Putamen (tissue), 1 donor: ENCODE measurements around the gene VPS50.

ENCODE experiments used
- DNase-seq: peaks from one replicate; pipeline ENCODE4 v3.0.0-alpha.2; 2016; ENCODE audit warnings: low spot score

Gene VPS50

GRCh38 chr7:93231799-93232672, at the start of gene VPS50:
Gene VPS50 (plus strand): TSS chr7:93232366. CDS start chr7:93232468, 102 bp downstream.
- peak; percentile 98 for DNase-seq

DNA sequence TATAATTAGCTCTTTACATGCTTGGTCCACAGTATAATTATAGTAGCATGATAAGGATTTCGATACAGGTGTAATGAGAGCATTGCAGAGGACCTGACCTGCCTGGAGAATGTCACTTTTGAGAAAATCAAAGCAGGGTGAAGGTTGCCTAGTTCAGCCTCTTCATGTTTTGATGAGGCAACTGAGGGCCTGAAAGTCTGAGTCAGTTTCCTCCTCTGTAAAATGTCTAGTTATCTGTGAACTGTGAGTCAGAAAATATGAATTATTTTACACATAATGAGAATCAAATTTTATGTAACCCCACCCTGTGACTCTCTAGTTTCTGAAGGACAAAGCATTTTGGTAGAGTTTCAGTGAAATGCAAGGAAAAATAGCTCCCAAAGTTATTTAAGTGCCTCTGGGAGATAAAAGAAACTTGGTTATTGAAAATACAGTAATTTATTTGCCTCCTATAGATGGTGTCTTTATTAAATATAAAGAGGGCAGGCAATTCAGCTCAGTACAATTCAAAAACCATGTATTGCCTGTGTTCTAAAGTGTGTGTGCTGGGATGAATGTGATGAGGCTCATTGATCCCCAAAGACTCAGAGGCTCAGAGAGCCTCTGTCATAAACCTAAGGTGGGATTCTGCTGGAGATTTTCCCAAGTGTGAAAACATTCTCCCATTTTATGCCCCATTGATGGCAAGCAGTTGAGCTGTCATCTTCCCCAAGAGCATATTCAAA, 46.7 kb upstream of the VPS50 start:
- DNase-seq = peak; percentile 58

- DNase-seq = no peak
These were observed 43.1 kb upstream of the VPS50 start for GRCh38 chr7:93188870-93189634.

- no peak for DNase-seq
These were observed 37.8 kb upstream of the VPS50 start for GRCh38 chr7:93194386-93194785.

DNA sequence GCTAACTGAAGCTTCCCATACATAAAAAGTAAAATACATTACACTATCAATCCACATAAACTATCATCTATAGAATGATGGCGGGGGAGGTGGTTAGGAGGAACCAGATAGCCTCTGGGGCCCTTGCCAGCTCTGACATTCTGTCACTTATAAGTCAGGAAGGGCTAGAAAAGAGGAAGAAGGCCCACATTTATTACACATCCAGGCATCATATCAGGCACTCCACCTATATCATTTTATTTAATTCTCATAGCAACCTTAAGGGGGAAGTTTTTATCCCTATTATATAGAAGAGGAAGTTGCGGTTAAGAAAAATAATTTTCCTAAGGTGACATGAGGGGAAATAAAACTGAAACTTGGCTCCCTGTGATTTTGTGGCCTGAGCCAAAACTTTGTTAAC, 35.8 kb upstream of the VPS50 start:
- no peak for DNase-seq

DNA sequence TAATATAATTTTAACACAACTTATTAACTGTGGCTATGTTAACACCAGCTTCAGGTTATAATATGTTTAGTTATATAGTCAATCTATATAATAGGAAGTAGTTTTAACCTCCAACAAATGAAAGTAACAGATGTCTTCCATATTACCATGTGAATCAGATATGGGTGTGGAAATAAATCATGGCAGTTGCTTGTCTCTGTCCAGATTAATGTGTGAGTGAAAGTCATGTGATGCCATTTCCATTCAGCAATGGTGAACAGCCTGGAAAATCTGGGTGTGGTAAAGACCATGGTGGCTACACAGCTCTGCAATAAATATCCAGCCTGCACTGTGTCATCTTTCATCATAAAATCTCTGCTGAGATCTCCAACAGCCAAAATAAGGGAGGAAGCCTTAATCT, 33.7 kb upstream of the VPS50 start:
- no peak for DNase-seq

- no peak for DNase-seq
These were observed 29.4 kb upstream of the VPS50 start for GRCh38 chr7:93202594-93203250.

- DNase-seq = no peak
These were observed 28.7 kb upstream of the VPS50 start for GRCh38 chr7:93203496-93203895.

- DNase-seq = no peak
These were observed 27.1 kb upstream of the VPS50 start for GRCh38 chr7:93205046-93205445.

GRCh38 chr7:93211228-93211818, 20.8 kb upstream of the VPS50 start:
- DNase-seq = no peak

DNA sequence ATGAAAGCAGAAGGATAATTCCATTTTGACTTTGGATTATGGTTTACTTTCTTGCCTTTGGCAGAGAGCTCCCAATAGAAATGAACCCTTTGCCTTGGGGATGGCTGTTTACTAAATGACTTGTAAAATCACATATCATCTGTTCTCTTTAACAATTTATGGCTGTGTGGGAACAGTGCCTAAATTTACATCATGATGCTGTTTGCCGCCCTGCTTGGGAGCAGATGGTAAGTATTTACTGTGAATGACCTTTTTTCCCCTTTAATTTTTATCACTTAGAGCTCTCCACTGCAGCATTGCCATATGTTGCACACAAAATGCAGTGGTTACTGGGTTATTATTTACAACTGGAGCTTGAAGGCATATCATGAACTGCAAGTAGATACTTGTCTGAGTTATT, 19.3 kb upstream of the VPS50 start:
- no peak for DNase-seq

DNA sequence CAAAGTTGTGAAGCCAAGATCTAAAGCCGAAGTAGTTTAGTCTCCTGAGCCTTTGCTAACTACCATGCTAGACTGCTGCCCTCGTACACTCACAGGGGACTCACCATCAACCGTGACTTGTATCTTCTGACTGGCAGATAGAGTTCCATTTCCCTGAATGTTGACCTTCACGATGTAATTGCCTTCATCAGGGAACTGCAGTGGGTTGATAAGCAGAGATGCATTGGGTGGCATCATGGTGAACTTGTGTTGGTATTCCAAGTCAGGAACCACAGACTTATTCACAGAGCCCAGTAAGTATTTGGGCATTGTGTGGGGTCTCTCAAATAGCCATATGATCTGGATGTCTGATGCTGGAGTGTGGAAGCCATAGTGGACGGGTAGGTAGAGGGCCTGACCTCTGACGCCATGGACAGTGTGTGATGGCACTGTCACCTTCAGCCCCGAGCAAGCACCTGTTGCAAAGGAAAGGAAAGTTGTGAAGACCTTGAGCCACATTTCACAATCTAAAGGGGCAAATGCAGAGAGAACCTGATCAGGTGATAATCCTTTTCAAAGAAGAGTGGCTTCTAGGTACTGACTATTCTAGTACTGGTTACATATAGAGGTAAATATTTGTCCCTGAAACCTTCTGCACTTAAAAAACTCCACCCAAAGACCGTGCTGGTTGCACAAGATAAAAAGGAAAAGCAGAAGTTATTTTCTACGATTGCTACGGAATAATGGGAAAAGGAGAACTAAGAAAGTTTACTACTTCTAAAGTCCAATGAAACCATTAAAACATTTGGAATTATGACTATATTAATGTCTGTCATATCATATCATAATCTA, 13.0 kb upstream of the VPS50 start:
- no peak for DNase-seq

GRCh38 chr7:93219868-93220267, 12.3 kb upstream of the VPS50 start:
- DNase-seq = no peak

DNA sequence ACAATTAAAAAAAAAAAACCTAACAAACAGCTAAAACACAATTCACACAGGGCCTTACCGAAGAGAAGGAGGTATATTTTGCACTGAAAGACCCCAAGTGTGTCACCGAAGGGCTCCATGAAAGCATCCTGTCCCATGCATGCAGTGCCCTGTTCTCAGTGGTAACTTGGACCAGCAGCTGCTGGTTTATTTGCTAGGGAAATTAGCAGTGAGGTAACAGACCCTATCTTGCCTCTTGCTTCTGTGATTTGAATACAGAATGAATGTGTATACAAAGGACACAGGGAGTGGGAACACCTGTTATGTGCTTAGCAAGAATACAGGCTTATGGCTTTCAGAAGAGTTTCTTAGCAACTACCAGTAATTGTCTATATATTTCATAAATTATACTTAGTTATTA, 5.9 kb upstream of the VPS50 start, which contains the start of gene HEPACAM2:
TSS of gene HEPACAM2 (minus strand) at position 160 of the 400 bp plus-strand sequence.
- no peak for DNase-seq

DNA sequence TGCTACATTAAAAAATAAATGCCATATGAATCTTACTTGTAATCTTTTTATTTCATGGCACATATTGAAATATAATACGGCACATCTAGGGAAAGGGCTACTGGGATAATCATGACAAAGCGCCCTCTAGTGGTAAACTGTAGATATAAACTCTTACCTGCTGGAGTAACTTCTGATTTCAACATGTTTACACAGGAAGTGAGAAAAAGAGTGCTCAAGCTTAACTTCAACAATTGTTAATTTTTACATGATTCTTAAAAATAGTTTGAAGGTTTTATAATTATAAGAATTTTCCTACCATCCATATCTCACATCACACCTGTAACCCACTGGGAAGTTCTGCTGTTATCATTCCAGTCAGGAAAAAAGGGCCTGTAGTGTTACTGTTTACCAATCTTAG, 3.9 kb upstream of the VPS50 start:
- DNase-seq = no peak

- DNase-seq = no peak
These were observed 907 bp upstream of the VPS50 start for GRCh38 chr7:93231259-93231658.

GRCh38 chr7:93232673-93233018, 480 bp downstream of the VPS50 start:
- no peak for DNase-seq

DNA sequence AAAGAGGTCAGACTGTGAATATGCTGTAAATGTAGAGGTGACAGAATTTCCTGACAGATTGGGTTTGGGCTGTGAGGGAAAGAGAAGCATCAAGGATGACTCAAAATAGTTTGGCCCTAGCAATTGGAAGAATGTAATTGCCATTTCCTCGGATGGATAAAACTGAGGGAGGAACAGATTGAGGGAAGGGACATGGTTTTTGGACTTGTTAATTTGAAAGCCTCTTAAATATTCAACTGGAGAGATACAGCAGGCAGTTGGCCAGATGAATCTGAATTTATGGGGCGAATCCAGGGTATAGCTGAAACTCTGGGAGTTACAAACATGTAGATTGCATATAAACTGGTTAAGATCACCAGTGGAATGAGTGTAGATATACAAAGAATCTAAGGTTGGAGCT, 3.4 kb downstream of the VPS50 start:
- no peak for DNase-seq

- no peak for DNase-seq
These were observed 6.0 kb downstream of the VPS50 start for GRCh38 chr7:93238131-93238530.

GRCh38 chr7:93238748-93239147, 6.6 kb downstream of the VPS50 start:
- no peak for DNase-seq

- no peak for DNase-seq
These were observed 7.7 kb downstream of the VPS50 start for GRCh38 chr7:93239824-93240223.
